IMR-90 (cell line): Measurements from ENCODE around the gene DBNL. TPM values are rescaled to one million over a fixed set of nuclear protein-coding genes. Genes with fewer than 3 reads are reported as not detected.
"Not testable (repeated sequence)": the region's sequence is repeated elsewhere in the genome, so short reads cannot be mapped to it uniquely, and the experiment has no call there.

ENCODE experiments used
- ATAC-seq: fragments of 200-7000 bp; cut with Tn5 transposase; 2 replicates; pipeline ENCODE4 v1.9.1; 2020; ENCODE audit warnings: low read depth, mild to moderate bottlenecking, moderate library complexity
- BruUV-seq: library from RNA; stranded (reverse); fragments of 400-500 nt; replicated peaks from 2 replicates; lab custom pipeline; 2021; lab: Mats Ljungman, UMichigan
- CTCF ChIA-PET: fragments of 300-600 bp; formaldehyde crosslinking; extraction: SDS; loops from one replicate; lab custom pipeline; 2021; ENCODE audit warnings: antibody characterized with exemption; lab: Yijun Ruan, JAX
- POLR2A ChIA-PET: fragments of 300-600 bp; sonication (Branson Sonifier 250); formaldehyde crosslinking; loops from one replicate; lab custom pipeline; 2022; ENCODE audit warnings: antibody characterized with exemption; ENCODE audit not compliant: unreplicated experiment; lab: Charles Lee
- DNase-seq: peaks from one replicate; pipeline ENCODE4 v3.0.0; 2013
- H2AFZ ChIP-seq: replicated peaks from 2 replicates; pipeline ENCODE3; 2013; ENCODE audit warnings: low read length, mild to moderate bottlenecking; ENCODE audit not compliant: poor library complexity
- H2AK5ac ChIP-seq: 2 replicates; pipeline ENCODE4 v1.6.1; 2013; ENCODE audit warnings: low read depth, low read length, inconsistent platforms
- H2AK9ac ChIP-seq: replicated peaks from 2 replicates; pipeline ENCODE3; 2013; ENCODE audit warnings: mild to moderate bottlenecking, low read depth, low read length, moderate library complexity; ENCODE audit not compliant: poor library complexity
- H2BK120ac ChIP-seq: 2 replicates; pipeline ENCODE4 v1.6.1; 2013; ENCODE audit warnings: low read depth, low read length, inconsistent platforms
- H2BK15ac ChIP-seq: 3 replicates; pipeline ENCODE4 v1.6.1; 2013; ENCODE audit warnings: low read depth, low read length, inconsistent platforms
- H2BK20ac ChIP-seq: 2 replicates; pipeline ENCODE4 v1.6.1; 2013; ENCODE audit warnings: low read depth, mild to moderate bottlenecking, inconsistent platforms, low read length, moderate library complexity
- H2BK5ac ChIP-seq: 2 replicates; pipeline ENCODE4 v1.6.1; 2013; ENCODE audit warnings: mild to moderate bottlenecking, low read depth, low read length, inconsistent platforms; ENCODE audit not compliant: poor library complexity, severe bottlenecking
- H3K14ac ChIP-seq: replicated peaks from 2 replicates; pipeline ENCODE4 v1.6.1; 2013; ENCODE audit warnings: low read depth, low read length, inconsistent platforms
- H3K18ac ChIP-seq: 2 replicates; pipeline ENCODE4 v1.6.1; 2013; ENCODE audit warnings: low read depth, low read length, control low read depth
- H3K23ac ChIP-seq: 2 replicates; pipeline ENCODE4 v1.6.1; 2013; ENCODE audit warnings: low read depth, low read length, inconsistent platforms
- H3K27ac ChIP-seq: 2 replicates; pipeline ENCODE4 v1.5.1; 2013; ENCODE audit warnings: mild to moderate bottlenecking, control low read depth, low read length; ENCODE audit not compliant: insufficient read depth
- H3K27me3 ChIP-seq: 2 replicates; pipeline ENCODE4 v1.6.1; 2013; ENCODE audit warnings: low read length; ENCODE audit not compliant: control insufficient read depth, insufficient read depth
- H3K36me3 ChIP-seq: 2 replicates; pipeline ENCODE4 v1.6.1; 2013; ENCODE audit warnings: low read length, mixed read lengths; ENCODE audit not compliant: control insufficient read depth, insufficient read depth
- H3K4ac ChIP-seq: 2 replicates; pipeline ENCODE4 v1.6.1; 2013; ENCODE audit warnings: low read depth, low read length, inconsistent platforms
- H3K4me1 ChIP-seq: 2 replicates; pipeline ENCODE4 v1.6.1; 2013; ENCODE audit warnings: low read length, mixed read lengths; ENCODE audit not compliant: control insufficient read depth, insufficient read depth
- H3K4me2 ChIP-seq: 2 replicates; pipeline ENCODE4 v1.6.1; 2013; ENCODE audit warnings: low read depth, mild to moderate bottlenecking, control low read depth, low read length, moderate library complexity
- H3K4me3 ChIP-seq: 2 replicates; pipeline ENCODE4 v1.5.1; 2013; ENCODE audit warnings: low read depth, mild to moderate bottlenecking, control low read depth, low read length, moderate library complexity; ENCODE audit not compliant: insufficient read depth
- H3K56ac ChIP-seq: 2 replicates; pipeline ENCODE4 v1.6.1; 2013; ENCODE audit warnings: low read length, inconsistent platforms; ENCODE audit not compliant: insufficient read depth; ENCODE audit errors: extremely low read depth
- H3K79me1 ChIP-seq, 2 experiments: 2 replicates each; pipeline ENCODE4 v1.6.1; 2013; ENCODE audit warnings: low read length in 2 of 2, inconsistent platforms in 1 of 2, low read depth in 1 of 2
- H3K9ac ChIP-seq: 2 replicates; pipeline ENCODE4 v1.6.1; 2013; ENCODE audit warnings: low read depth, low read length, control low read depth
- H3K9me1 ChIP-seq: 2 replicates; pipeline ENCODE4 v1.6.1; 2013; ENCODE audit warnings: low read length, inconsistent platforms; ENCODE audit not compliant: insufficient read depth
- H3K9me3 ChIP-seq: 2 replicates; pipeline ENCODE4 v1.6.1; 2013; ENCODE audit warnings: low read length; ENCODE audit not compliant: control insufficient read depth, insufficient read depth
- H4K20me1 ChIP-seq: 2 replicates; pipeline ENCODE4 v1.6.1; 2013; ENCODE audit warnings: low read length, inconsistent platforms; ENCODE audit not compliant: insufficient read depth
- H4K5ac ChIP-seq: 2 replicates; pipeline ENCODE4 v1.6.1; 2013; ENCODE audit warnings: mild to moderate bottlenecking, low read depth, low read length, control low read depth
- H4K8ac ChIP-seq, 2 experiments: 2 replicates each; pipeline ENCODE4 v1.6.1; 2013; ENCODE audit warnings: low read depth in 2 of 2, low read length in 2 of 2, control low read depth in 1 of 2, inconsistent platforms in 1 of 2
- H4K91ac ChIP-seq: 2 replicates; pipeline ENCODE4 v1.6.1; 2013; ENCODE audit warnings: low read depth, low read length, inconsistent platforms; ENCODE audit not compliant: insufficient read depth
- WGBS, 2 experiments: methylation state at CpG; one replicate each; pipeline versions ENCODE4 v1.1.5 to v1.1.7; 2013; ENCODE audit warnings: missing lambda C conversion rate in 2 of 2; ENCODE audit not compliant: insufficient read length in 1 of 2; ENCODE audit errors: extremely low coverage in 2 of 2; 5-methylcytosine and 5-hydroxymethylcytosine counted together
- dilution Hi-C: fragments of 300-500 bp; cut with HindIII; formaldehyde crosslinking; loops from one replicate; pipeline ENCODE4 v1.14.3; 2018; ENCODE audit warnings: low sequenced_read_pairs; ENCODE audit not compliant: unreplicated experiment
- in situ Hi-C: fragments of 300-500 bp; cut with MboI; formaldehyde crosslinking; loops from 3 replicates; pipeline ENCODE4 v1.14.3; 2019; ENCODE audit warnings: low sequenced_read_pairs, inconsistent platforms, mixed read lengths
- intact Hi-C: fragments of 100-400 bp; cut with micrococcal nuclease; formaldehyde crosslinking; loops from 2 replicates; pipeline ENCODE4 v1.10.0; 2022
- polyA plus RNA-seq, 3 experiments: library from polyadenylated mRNA; depleted of rRNA; stranded (reverse); fragments of >200 nt; gene quantifications; 2 replicates each; pipeline ENCODE4 v1.2.3, GENCODE V29; 2012; ENCODE audit warnings: low replicate concordance in 1 of 3
- total RNA-seq: library from RNA; depleted of rRNA; stranded (reverse); fragments of >200 nt; gene quantifications from 2 replicates; pipeline ENCODE4 v1.2.3, GENCODE V29; 2012

Gene DBNL
- total and polyA plus RNA-seq, 2 of the 4 experiments (the other 2 are of a cell fraction): 157 to 179 TPM

DNA sequence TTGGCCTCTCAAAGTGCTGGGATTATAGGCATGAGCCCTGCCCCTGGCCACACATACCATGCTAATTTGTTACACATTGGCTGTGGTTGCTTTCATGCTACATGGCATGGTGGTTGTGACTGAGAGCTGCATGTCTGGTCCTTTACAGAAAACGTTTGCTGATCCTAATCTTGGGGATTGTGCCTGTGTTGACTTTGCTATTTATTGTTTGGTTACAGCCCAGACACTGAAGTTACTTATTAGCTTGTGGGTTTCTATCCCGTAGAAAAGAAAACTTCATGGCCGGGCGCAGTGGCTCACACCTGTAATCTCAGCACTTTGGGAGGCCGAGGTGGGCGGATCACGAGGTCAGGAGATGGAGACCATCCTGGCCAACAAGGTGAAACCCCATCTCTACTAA lies 22.4 kb upstream of the DBNL start:
- H2BK5ac ChIP-seq, in situ Hi-C loops, H4K91ac ChIP-seq, ATAC-seq, H3K9me3 ChIP-seq, H3K9me1 ChIP-seq, H3K18ac ChIP-seq, H4K20me1 ChIP-seq, dilution Hi-C loops, H3K23ac ChIP-seq, H3K14ac ChIP-seq, H3K4ac ChIP-seq, H2AK5ac ChIP-seq, H3K79me1 ChIP-seq, H3K4me3 ChIP-seq, H2AFZ ChIP-seq, H4K5ac ChIP-seq, DNase-seq, H3K4me2 ChIP-seq, H3K9ac ChIP-seq, H2AK9ac ChIP-seq, H2BK20ac ChIP-seq, BruUV-seq, POLR2A ChIA-PET, intact Hi-C loops, H3K36me3 ChIP-seq, H3K4me1 ChIP-seq, CTCF ChIA-PET, H3K56ac ChIP-seq, H3K27ac ChIP-seq, H3K27me3 ChIP-seq, H2BK15ac ChIP-seq, H2BK120ac ChIP-seq, H4K8ac ChIP-seq: not testable (repeated sequence)
- WGBS, 2 experiments: 60% methylated on average over 1 of the region's 7 CpGs; no CpG with 5 or more reads in 1 of the 2 experiments

DNA sequence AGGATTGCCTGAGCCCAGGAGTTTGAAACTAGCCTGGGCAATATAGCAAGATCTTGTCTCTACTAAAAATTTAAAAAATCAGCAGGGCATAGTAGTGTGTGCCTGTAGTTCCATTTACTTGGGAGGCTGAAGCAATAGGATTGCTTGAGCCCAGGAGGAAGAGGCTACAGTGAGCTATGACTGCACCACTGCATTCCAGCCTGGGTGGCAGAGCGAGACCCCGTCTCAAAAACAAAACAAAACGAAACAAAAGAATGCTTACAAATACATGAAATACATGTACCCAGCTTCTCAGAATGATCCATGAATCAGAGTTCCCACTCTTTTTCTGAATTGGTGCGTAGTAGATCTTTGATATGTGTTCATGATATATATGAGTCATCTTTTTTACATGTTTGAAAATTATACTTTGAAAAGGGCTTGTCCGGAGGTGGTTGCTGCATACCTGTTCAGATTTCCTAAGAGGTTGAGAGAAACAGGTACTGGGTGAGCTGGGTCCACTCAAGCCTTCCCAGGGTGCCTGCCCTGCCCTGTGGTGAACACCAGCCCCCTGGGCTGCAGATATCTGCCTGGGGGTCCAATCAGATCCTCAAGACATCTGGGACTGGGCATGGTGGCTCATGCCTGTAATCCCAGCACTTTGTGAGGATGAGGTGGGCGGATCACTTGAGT lies 21.6 kb upstream of the DBNL start:
- H3K4me1 ChIP-seq, DNase-seq, H3K27me3 ChIP-seq, H4K8ac ChIP-seq, BruUV-seq, H2BK5ac ChIP-seq, H2AK5ac ChIP-seq, intact Hi-C loops, H2BK20ac ChIP-seq, POLR2A ChIA-PET, H3K9me1 ChIP-seq, dilution Hi-C loops, H3K36me3 ChIP-seq, H2BK120ac ChIP-seq, H3K79me1 ChIP-seq, H3K18ac ChIP-seq, H3K4ac ChIP-seq, H3K27ac ChIP-seq, H3K9ac ChIP-seq, in situ Hi-C loops, H3K23ac ChIP-seq, H2AFZ ChIP-seq, H2AK9ac ChIP-seq, H3K4me2 ChIP-seq, H3K4me3 ChIP-seq, ATAC-seq, CTCF ChIA-PET, H2BK15ac ChIP-seq, H3K56ac ChIP-seq, H4K20me1 ChIP-seq, H3K14ac ChIP-seq, H4K91ac ChIP-seq, H3K9me3 ChIP-seq, H4K5ac ChIP-seq: not testable (repeated sequence)
- no CpG with 5 or more reads among the region's 6 CpGs for WGBS, 2 experiments
